Right cardiac atrium (tissue), 5 donors: ENCODE results near the gene AIP. TPM values are rescaled to one million over a fixed set of nuclear protein-coding genes. Genes with fewer than 3 reads are reported as not detected.

ENCODE experiments used
- ATAC-seq, 2 donors: fragments of 200-7000 bp; cut with Tn5 transposase; one replicate each; pipeline versions ENCODE4 v1.8.0 to v1.9.1; 2020; ENCODE audit warnings: moderate library complexity in 2 of 2, mild to moderate bottlenecking in 1 of 2
- DNase-seq, 3 donors: peaks; one replicate each; pipeline ENCODE4 v3.0.0-alpha.2; 2020
- H3K27ac ChIP-seq: one replicate; pipeline ENCODE4 v1.5.1; 2013; ENCODE audit warnings: mild to moderate bottlenecking, low read length, control low read depth, moderate library complexity
- H3K27me3 ChIP-seq: one replicate; pipeline ENCODE4 v1.6.1; 2013; ENCODE audit not compliant: control insufficient read depth, insufficient read depth
- H3K4me1 ChIP-seq: one replicate; pipeline ENCODE4 v1.6.1; 2013; ENCODE audit warnings: low read length; ENCODE audit not compliant: control insufficient read depth, insufficient read depth
- H3K4me3 ChIP-seq: one replicate; pipeline ENCODE4 v1.5.1; 2013; ENCODE audit warnings: low read length, control low read depth
- H3K9me3 ChIP-seq: one replicate; pipeline ENCODE4 v1.6.1; 2013; ENCODE audit warnings: low read length; ENCODE audit not compliant: control insufficient read depth
- WGBS: extraction: QIAGEN DNeasy Blood & Tissue Kit; methylation state at CpG from one replicate; pipeline ENCODE4 v1.1.7; 2013; 5-methylcytosine and 5-hydroxymethylcytosine counted together
- intact Hi-C, 4 donors: fragments of 100-400 bp; cut with DNase I; formaldehyde crosslinking; loops; one replicate each; pipeline versions ENCODE4 v1.11.0 to v1.14.0; 2022 to 2023
- polyA plus RNA-seq: library from polyadenylated mRNA; stranded (reverse); fragments of 200-250 nt; gene quantifications from one replicate; pipeline ENCODE4 v1.2.3, GENCODE V29; 2013
- total RNA-seq, 4 donors: library from RNA; stranded (reverse); fragmentation: NEBNext Ultra II Directional; extraction: Animal tissue kit (Norgen Biotek cat#: 25700); gene quantifications; one replicate each; pipeline ENCODE4 v1.2.1, GENCODE V29; 2021
- donor health status: healthy with polysubstance abuse.
- donor health status: DM: no; HTN: yes; CAD: no.
- donor health status: DM: no; HTN: no; CAD: no.
- donor health status: DM: no; HTN: yes; CAD: no; lungs with severe emphysema.
- donor health status: DM: yes; HTN: yes; CAD: no.

The AIP gene
- total and polyA plus RNA-seq, 5 donors: 50.8 to 74.2 (median 64.2) TPM

DNA sequence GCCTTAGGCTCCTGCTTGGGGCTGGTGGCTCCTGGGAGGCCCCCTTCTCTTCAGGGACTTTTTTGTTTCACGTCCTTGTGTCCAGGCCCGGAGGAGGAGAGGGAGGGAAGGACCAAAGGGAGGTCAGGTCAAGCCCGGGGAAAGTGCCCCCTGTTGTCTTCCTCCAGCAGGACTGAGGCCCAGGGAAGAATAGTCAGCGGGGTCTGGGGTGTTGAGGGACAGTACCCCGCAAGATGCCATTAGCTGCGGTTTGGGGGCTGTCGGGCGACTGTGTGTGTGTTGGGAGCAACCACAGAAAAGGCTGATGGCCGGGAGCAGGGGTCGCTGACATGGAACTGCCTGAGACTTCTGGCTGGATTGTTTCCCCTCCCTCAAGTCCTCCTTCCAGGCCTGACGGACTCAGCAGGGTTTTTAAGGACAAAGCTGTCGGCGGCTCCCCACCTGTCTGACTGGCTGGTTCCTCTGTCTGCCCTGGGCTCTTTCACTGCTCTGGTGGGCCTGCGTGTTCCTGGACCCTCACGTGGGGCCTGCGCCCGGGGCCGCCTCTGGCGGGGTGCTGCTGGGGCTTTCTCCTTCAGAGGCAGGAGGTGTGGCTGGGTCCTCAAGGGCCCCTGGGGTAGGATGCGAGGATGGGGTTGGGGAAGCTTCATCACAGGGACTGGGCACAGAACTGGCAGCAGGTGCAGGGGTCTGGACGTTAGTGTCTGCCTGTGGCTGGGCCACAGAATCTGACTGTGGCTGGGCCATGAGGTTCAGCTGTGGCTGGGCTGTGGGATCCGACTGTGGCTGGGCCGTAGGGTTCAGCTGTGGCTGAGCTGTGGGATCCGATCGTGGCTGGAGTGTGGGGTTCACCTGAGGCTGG is 31.8 kb upstream of the AIP start:
- Histone ChIP-seq H3K27me3 (no peaks in the 10 kb centered on the region), H3K27ac (no peak overlapping the region), H3K4me3 (no peak overlapping the region), H3K4me1 (no peaks in the 10 kb centered on the region), H3K9me3 (no peaks in the 10 kb centered on the region)
- DNase-seq (peak in 2 of 3 donors; percentile 34 to 58), ATAC-seq (no peak)
- 89% methylated on average over 25 of the region's 25 CpGs for WGBS
- intact Hi-C loops: no loop called here

- intact Hi-C loops: no loop called here
- Histone ChIP-seq H3K27ac (no peak overlapping the region), H3K27me3 (no peaks in the 10 kb centered on the region), H3K4me3 (no peak overlapping the region), H3K9me3 (no peaks in the 10 kb centered on the region), H3K4me1 (no peaks in the 10 kb centered on the region)
- 91% methylated on average over 14 of the region's 14 CpGs for WGBS
- DNase-seq: peak in 1 of 3 donors; percentile 53
- no peak for ATAC-seq
These were observed 31.2 kb upstream of the AIP start for GRCh38 chr11:67451658-67451976.

DNA sequence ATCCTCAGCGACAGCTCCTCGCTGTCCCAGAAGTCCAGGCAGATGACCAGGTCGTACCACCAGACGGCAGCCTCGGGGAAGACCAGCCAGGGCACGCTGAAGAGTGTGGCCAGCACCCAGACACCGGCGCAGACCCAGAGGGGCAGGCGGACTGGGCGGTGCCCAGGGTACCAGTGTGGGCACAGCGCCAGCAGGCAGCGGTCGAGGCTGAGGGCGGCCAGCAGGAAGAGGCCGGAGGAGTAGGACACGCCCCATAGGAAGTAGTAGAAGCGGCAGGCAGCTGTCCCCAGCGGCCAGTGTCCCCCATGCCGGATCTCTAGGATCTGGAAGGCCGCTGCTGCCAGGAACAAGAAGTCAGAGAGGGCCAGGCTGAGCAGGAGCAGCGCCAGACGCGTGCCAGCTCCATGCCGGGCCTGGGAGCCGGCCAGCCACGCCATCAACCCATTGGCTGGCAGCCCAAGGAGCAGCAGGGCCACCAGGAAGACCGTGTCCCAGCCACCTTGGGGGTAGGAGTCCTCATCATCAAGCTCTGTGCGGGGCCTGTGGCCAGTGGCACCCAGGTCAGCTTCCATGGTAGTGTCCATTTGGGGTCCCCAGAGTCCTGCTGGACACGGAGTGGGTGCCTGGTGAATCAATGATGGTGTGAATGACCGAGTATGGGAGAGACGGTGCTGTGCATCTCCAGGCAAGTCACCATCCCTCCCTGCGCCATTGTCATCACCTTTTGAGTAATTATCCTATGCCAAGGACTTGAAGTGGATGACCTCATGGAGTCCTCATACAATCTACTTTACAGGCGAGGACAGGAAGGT is 30.5 kb upstream of the AIP start, which contains the start of gene GPR152:
Gene GPR152 (minus strand): TSS at position 589 of the 812 bp plus-strand sequence. CDS start 5 bp downstream, at position 584.
- intact Hi-C loops: no loop called here
- Histone ChIP-seq H3K27me3 (no peaks in the 10 kb centered on the region), H3K27ac (no peak within 1 kb of the TSS), H3K9me3 (no peaks in the 10 kb centered on the region), H3K4me1 (no peaks in the 10 kb centered on the region), H3K4me3 (no peak within 1 kb of the TSS)
- DNase-seq: peak; percentile 56 to 83 (median 83)
- WGBS: 66% methylated on average over 33 of the region's 33 CpGs
- peak; percentile 61 to 62 for ATAC-seq

DNA sequence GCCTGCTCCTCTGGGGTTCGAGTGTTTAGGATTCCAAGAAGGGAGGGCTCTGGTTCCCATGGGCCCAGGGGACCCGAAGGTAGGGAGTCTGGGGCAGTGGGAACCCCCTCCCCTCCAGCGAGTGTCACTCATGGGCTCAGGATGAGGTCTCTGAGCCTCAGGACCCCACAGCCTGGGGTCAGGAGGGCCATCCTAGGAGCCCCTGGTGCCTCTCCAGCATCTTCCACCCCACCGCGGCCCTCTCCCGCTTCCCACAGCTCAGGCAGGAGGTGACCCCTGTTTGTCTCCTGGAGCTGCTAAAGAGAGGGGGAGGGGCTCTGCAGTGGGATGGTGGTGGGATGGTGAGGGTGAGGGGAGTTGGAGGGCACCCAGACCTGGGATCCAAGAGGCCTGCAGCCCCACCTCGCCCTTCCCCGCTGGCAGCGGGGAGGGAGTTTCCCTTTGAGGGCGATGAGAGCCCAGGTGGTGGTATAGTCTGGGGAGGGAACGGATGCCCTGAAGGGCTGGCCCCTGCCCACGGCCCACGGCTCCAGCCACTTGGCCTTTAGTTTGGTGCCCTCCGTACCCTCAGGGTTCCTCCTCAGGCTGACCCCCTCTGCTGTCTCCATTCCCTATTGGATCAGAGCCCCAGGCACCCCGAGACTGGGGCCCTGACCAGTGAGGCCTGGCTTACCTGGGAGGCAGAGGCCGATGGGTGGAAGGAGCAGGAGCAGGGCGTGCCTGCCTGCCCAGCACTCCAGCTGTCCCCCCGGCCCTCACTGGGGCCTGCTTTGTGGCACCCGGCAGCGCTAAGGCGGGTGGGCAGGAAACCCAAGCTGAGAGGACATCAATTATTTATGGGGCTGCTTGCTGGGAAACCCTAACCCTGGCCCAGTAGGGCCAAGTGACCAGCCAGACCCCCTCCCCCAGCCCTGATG is 28.8 kb upstream of the AIP start:
- Histone ChIP-seq H3K27me3 (no peaks in the 10 kb centered on the region), H3K4me3 (no peak overlapping the region), H3K4me1 (no peaks in the 10 kb centered on the region), H3K27ac (no peak overlapping the region), H3K9me3 (no peaks in the 10 kb centered on the region)
- intact Hi-C loops: no loop called here
- ATAC-seq: no peak
- peak in 2 of 3 donors; percentile 44 for DNase-seq
- 91% methylated on average over 21 of the region's 21 CpGs for WGBS

DNA sequence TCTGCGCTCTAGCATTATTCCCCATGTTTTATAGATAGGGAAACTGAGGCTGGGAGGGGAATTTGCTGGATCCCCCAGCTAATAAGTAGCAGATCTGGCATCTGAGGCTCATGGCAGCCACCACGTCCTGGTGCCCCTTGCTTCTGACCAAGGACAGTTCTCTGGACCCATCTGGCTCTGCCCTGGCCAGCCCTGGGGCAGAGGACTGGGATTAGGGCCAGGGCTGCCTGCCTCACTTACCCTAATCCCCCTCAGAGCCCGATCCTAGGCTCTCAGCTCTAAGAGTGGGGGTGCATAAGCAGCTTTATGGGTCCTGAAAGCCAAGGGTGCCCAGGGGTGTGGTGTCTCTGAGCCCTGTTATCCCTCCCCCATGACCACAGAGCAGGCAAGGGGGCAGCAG is 27.8 kb upstream of the AIP start, which contains the start of gene CABP4:
Gene CABP4 (plus strand): TSS at position 301 of the 400 bp plus-strand sequence. CDS start 70 bp downstream, at position 371.
- DNase-seq: no peak
- ATAC-seq: no peak
- 89% methylated on average over 3 of the region's 3 CpGs for WGBS

DNA sequence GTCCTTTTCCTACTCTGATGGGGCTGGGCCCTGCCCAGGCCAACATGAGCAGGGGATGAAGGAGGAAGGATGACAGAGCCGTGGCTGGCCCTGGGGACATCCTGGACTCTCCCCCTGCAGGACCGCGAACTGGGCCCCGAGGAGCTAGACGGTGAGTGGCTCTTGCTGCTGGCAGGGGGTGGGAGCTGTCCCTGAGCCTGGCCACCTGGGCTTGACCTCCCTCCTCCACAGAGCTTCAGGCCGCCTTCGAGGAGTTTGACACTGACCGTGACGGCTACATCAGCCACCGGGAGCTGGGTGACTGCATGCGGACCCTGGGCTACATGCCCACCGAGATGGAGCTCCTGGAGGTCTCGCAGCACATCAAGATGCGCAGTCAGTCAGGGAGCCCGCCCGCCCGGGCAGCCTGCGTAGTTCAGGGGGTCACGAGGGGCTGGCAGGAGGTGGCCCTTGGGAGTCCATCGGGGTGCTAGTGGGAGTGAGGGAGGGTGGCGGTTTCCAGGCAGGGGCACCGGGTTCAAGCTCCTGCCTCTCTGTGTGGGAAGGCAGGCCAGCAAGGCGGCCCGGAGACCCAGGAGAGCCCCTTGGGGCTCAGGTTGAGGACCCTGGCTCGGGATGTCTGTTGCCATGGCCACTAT is 26.6 kb upstream of the AIP start:
- H3K27ac ChIP-seq: no peak overlapping the region
- 75% methylated on average over 25 of the region's 25 CpGs for WGBS
- H3K27me3 ChIP-seq: no peaks in the 10 kb centered on the region
- H3K4me3 ChIP-seq: no peak overlapping the region
- H3K4me1 ChIP-seq: no peaks in the 10 kb centered on the region
- ATAC-seq (no peak), DNase-seq (peak; percentile 9 to 56 (median 47))
- intact Hi-C loops: no loop called here
- no peaks in the 10 kb centered on the region for H3K9me3 ChIP-seq

More for the DNA sequence above, 27.8 kb upstream of the AIP start, which contains the start of gene CABP4:
- H3K27me3 ChIP-seq: no peaks in the 10 kb centered on the region
- H3K27ac ChIP-seq: no peak within 1 kb of the TSS
- no peak within 1 kb of the TSS for H3K4me3 ChIP-seq
- no peaks in the 10 kb centered on the region for H3K4me1 ChIP-seq
- intact Hi-C loops: no loop called here
- H3K9me3 ChIP-seq: no peaks in the 10 kb centered on the region

GRCh38 chr11:67457453-67457852 is 25.4 kb upstream of the AIP start:
- no peaks in the 10 kb centered on the region for H3K27me3 ChIP-seq
- WGBS: 93% methylated on average over 12 of the region's 12 CpGs
- intact Hi-C loops: no loop called here
- ATAC-seq (no peak), DNase-seq (peak; percentile 7 to 44 (median 41))
- no peaks in the 10 kb centered on the region for H3K9me3 ChIP-seq
- H3K27ac ChIP-seq: no peak overlapping the region
- H3K4me3 ChIP-seq: no peak overlapping the region
- no peaks in the 10 kb centered on the region for H3K4me1 ChIP-seq

GRCh38 chr11:67458266-67458665 is 24.6 kb upstream of the AIP start:
- no peaks in the 10 kb centered on the region for H3K4me1 ChIP-seq
- peak; percentile 6 to 37 (median 22) for DNase-seq
- intact Hi-C loops: no loop called here
- no peak overlapping the region for H3K27ac ChIP-seq
- H3K4me3 ChIP-seq: no peak overlapping the region
- H3K27me3 ChIP-seq: no peaks in the 10 kb centered on the region
- 87% methylated on average over 19 of the region's 19 CpGs for WGBS
- no peak for ATAC-seq
- H3K9me3 ChIP-seq: no peaks in the 10 kb centered on the region

DNA sequence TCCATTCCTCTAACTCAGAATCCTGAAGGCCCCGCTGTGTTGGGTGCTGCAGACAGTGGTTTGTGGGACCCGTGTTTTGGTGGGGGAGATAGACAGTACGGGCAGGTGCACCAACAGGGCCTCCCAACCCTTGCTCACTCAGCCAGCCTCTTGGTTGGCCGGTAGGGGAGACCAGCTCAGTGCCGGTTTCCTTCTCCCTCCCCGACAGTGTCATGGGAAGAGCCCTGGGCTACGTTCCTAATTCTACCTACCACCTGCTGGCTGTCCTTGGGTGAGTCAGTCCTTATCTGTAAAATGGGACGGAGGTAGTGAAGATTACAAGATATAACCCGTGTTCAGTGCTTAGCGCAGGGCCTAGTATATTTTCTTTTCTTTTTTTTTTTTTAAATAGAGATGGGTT is 19.6 kb upstream of the AIP start:
- peaks cover 3% of the 10 kb centered on the region for H3K4me1 ChIP-seq
- H3K4me3 ChIP-seq: no peak overlapping the region
- WGBS: 91% methylated on average over 10 of the region's 10 CpGs
- intact Hi-C loops: loop anchor here in 1 of 4 donors (10.0 kb wide), 1 partner anchor 48 kb away; the partner anchor contains the start of gene CARNS1
- no peak for ATAC-seq
- peak in 2 of 3 donors; percentile 20 to 26 for DNase-seq
- no peaks in the 10 kb centered on the region for H3K27me3 ChIP-seq
- H3K27ac ChIP-seq: no peak overlapping the region
- H3K9me3 ChIP-seq: no peaks in the 10 kb centered on the region
